HEK293 (cell line): ENCODE measurements around the gene TMEM164.
"Not testable (repeated sequence)": the region's sequence is repeated elsewhere in the genome, so short reads cannot be mapped to it uniquely, and the experiment has no call there.

Experiments
- CTCF ChIA-PET: fragments of 350-600 bp; formaldehyde crosslinking; extraction: SDS; loops from one replicate; lab custom pipeline; 2021; ENCODE audit warnings: antibody characterized with exemption; lab: Yijun Ruan, JAX
- POLR2A ChIA-PET: fragments of 300-600 bp; formaldehyde crosslinking; extraction: SDS; loops from one replicate; lab custom pipeline; 2020; ENCODE audit warnings: antibody characterized with exemption, inconsistent platforms; lab: Yijun Ruan, JAX
- H3K27ac ChIP-seq: fragments of 200-500 bp; sonication (Bioruptor generic); 2 replicates; pipeline ENCODE4 v1.5.1; 2014; ENCODE audit warnings: low read depth, low read length, control low read depth, inconsistent platforms; ENCODE audit errors: extremely low read depth
- H3K36me3 ChIP-seq, 2 experiments: fragments of 200-500 bp in 1 of 2; sonication (Bioruptor generic) in 1 of 2; 1 replicate in 1 of 2; 2 replicates in 1 of 2; pipeline ENCODE4 v1.5.1; 2014 to 2017; ENCODE audit warnings: inconsistent platforms in 2 of 2, low read length in 2 of 2; ENCODE audit not compliant: control insufficient read depth in 2 of 2, insufficient read depth in 1 of 2
- H3K4me1 ChIP-seq: fragments of 200-500 bp; sonication (Bioruptor generic); 2 replicates; pipeline ENCODE4 v1.5.1; 2014; ENCODE audit warnings: mild to moderate bottlenecking, low read length, inconsistent platforms; ENCODE audit not compliant: control insufficient read depth, insufficient read depth
- H3K4me3 ChIP-seq: 2 replicates; pipeline ENCODE4 v1.5.1; 2011; ENCODE audit warnings: low read depth, mild to moderate bottlenecking, control low read depth, low read length, moderate library complexity
- H3K9me3 ChIP-seq: fragments of 200-500 bp; sonication (Bioruptor generic); 2 replicates; pipeline ENCODE4 v1.5.1; 2014; ENCODE audit warnings: low read depth, low read length, inconsistent platforms; ENCODE audit not compliant: control insufficient read depth, insufficient read depth
- AEBP2 ChIP-seq: fragments of 450-650 bp; formaldehyde crosslinking; IDR thresholded peaks from 2 replicates; pipeline ENCODE4 v1.5.1; 2016; ENCODE audit warnings: missing biosample characterization, missing genetic modification characterization, borderline replicate concordance
- MYNN ChIP-seq: fragments of 450-650 bp; formaldehyde crosslinking; IDR thresholded peaks from 2 replicates; pipeline ENCODE4 v1.5.1; 2016; ENCODE audit warnings: missing biosample characterization, missing genetic modification characterization, borderline replicate concordance
- MZF1 ChIP-seq: fragments of 450-650 bp; formaldehyde crosslinking; IDR thresholded peaks from 2 replicates; pipeline ENCODE4 v1.5.1; 2017; ENCODE audit warnings: missing biosample characterization, missing genetic modification characterization, borderline replicate concordance
- SALL2 ChIP-seq: fragments of 450-650 bp; formaldehyde crosslinking; IDR thresholded peaks from 2 replicates; pipeline ENCODE4 v1.5.0; 2017; ENCODE audit warnings: missing biosample characterization, mild to moderate bottlenecking, missing genetic modification characterization, borderline replicate concordance
- SCRT1 ChIP-seq: fragments of 450-650 bp; formaldehyde crosslinking; IDR thresholded peaks from 2 replicates; pipeline ENCODE4 v1.5.1; 2016; ENCODE audit warnings: missing biosample characterization, missing genetic modification characterization, borderline replicate concordance
- ZNF121 ChIP-seq: fragments of 450-650 bp; formaldehyde crosslinking; IDR thresholded peaks from 2 replicates; pipeline ENCODE4 v1.5.1; 2016; ENCODE audit warnings: missing biosample characterization, missing genetic modification characterization
- ZNF274 ChIP-seq, 2 experiments: fragments of 200-500 bp in 1 of 2; fragments of 450-650 bp in 1 of 2; sonication (Bioruptor generic) in 1 of 2; formaldehyde crosslinking in 1 of 2; IDR thresholded peaks; 2 replicates each; pipeline versions ENCODE4 v1.5.1 to v1.6.1; 2014 to 2016; ENCODE audit warnings: borderline replicate concordance in 1 of 2, inconsistent platforms in 1 of 2, low read length in 1 of 2, missing biosample characterization in 1 of 2, missing genetic modification characterization in 1 of 2
- ZNF280C ChIP-seq: fragments of 450-650 bp; formaldehyde crosslinking; IDR thresholded peaks from 2 replicates; pipeline ENCODE4 v1.5.1; 2016; ENCODE audit warnings: missing biosample characterization, missing genetic modification characterization
- ZNF354C ChIP-seq: fragments of 450-650 bp; formaldehyde crosslinking; IDR thresholded peaks from 2 replicates; pipeline ENCODE4 v1.5.1; 2016; ENCODE audit warnings: missing biosample characterization, missing genetic modification characterization, low read depth, borderline replicate concordance
- ZNF416 ChIP-seq: fragments of 450-650 bp; formaldehyde crosslinking; IDR thresholded peaks from 2 replicates; pipeline ENCODE4 v1.5.1; 2016; ENCODE audit warnings: missing biosample characterization, missing genetic modification characterization
- ZNF426 ChIP-seq: fragments of 450-650 bp; formaldehyde crosslinking; IDR thresholded peaks from 2 replicates; pipeline ENCODE4 v1.5.1; 2017; ENCODE audit warnings: missing biosample characterization, missing genetic modification characterization, mild to moderate bottlenecking, inconsistent platforms, moderate library complexity
- ZNF488 ChIP-seq: fragments of 450-650 bp; formaldehyde crosslinking; IDR thresholded peaks from 2 replicates; pipeline ENCODE4 v1.5.1; 2016; ENCODE audit warnings: missing biosample characterization, missing genetic modification characterization
- ZNF843 ChIP-seq: fragments of 450-650 bp; formaldehyde crosslinking; IDR thresholded peaks from 2 replicates; pipeline ENCODE4 v1.5.1; 2016; ENCODE audit warnings: missing biosample characterization, missing genetic modification characterization
- ZSCAN5A ChIP-seq: fragments of 450-650 bp; formaldehyde crosslinking; IDR thresholded peaks from 2 replicates; pipeline ENCODE4 v1.5.1; 2016; ENCODE audit warnings: missing biosample characterization, missing genetic modification characterization

Gene TMEM164

GRCh38 chrX:109967156-109967555 is 35.8 kb upstream of the TMEM164 start:
- POLR2A ChIA-PET = no interaction called here
- CTCF ChIA-PET = interaction anchor here (0.6 kb wide), 1 partner anchor 440 kb away, joined by 3 read pairs; no protein-coding TSS in a partner anchor
- Histone ChIP-seq H3K4me1 (no peaks in the 10 kb centered on the region), H3K27ac (no peak overlapping the region), H3K4me3 (no peak overlapping the region), H3K36me3 (no peaks in the 10 kb centered on the region), H3K9me3 (no peaks in the 10 kb centered on the region)
- TF ChIP-seq ZNF274 (IDR thresholded peaks at IDR 0.05; ENCODE audit: low read length) (no peak), ZNF274 (tag by site-specific recombination; IDR thresholded peaks at IDR 0.05; ENCODE audit: borderline replicate concordance) (no peak), ZNF280C (no peak), SCRT1 (tag by site-specific recombination) (no peak), ZNF488 (tag by site-specific recombination) (no peak), MYNN (no peak), AEBP2 (tag by site-specific recombination) (no peak), ZSCAN5A (tag by site-specific recombination) (no peak), ZNF426 (tag by site-specific recombination) (no peak), ZNF416 (no peak), ZNF354C (tag by site-specific recombination) (no peak), MZF1 (no peak), SALL2 (tag by site-specific recombination) (no peak), ZNF843 (tag by site-specific recombination) (no peak)

- H3K27ac ChIP-seq, H3K9me3 ChIP-seq, H3K4me1 ChIP-seq, H3K4me3 ChIP-seq, POLR2A ChIA-PET, H3K36me3 ChIP-seq: not testable (repeated sequence)
- CTCF ChIA-PET = interaction anchor here (1.3 kb wide), 1 partner anchor 80 kb away, joined by 4 read pairs; no protein-coding TSS in a partner anchor
- peak; percentile 71 for TF ChIP-seq ZNF121 (tag by site-specific recombination)
Observed at GRCh38 chrX:109970841-109971240, 32.1 kb upstream of the TMEM164 start.
